Esophagus squamous epithelium (tissue), 4 donors: ENCODE results near the gene BABAM2.

Source experiments
- CTCF ChIP-seq, 6 experiments: fragments of 450-650 bp in 4 of 6; fragments of 200-600 bp in 2 of 6; sonication (generic) in 2 of 6; IDR thresholded peaks; one replicate each; pipeline ENCODE4 v1.5.1; 2016 to 2019; ENCODE audit warnings: antibody characterized with exemption in 6 of 6, mild to moderate bottlenecking in 4 of 6, moderate library complexity in 4 of 6
- POLR2A ChIP-seq, 4 donors: fragments of 450-650 bp; IDR thresholded peaks; one replicate each; pipeline ENCODE4 v1.6.1; 2017; ENCODE audit warnings: antibody characterized with exemption in 4 of 4, mild to moderate bottlenecking in 4 of 4, moderate library complexity in 3 of 4

GRCh38 chr2:28318462-28319117 is 428.1 kb downstream of the BABAM2 start:
- TF ChIP-seq CTCF (IDR thresholded peaks at IDR 0.05) (no peak), POLR2A (IDR thresholded peaks at IDR 0.05) (no peak)
